OCI-LY7 (cell line): ENCODE data around the gene YTHDF2. TPM values are rescaled to one million over a fixed set of nuclear protein-coding genes. Genes with fewer than 3 reads are reported as not detected.

Experiments
- BruUV-seq: library from RNA; stranded (reverse); fragments of 400-500 nt; replicated peaks from 2 replicates; lab custom pipeline; 2021; lab: Mats Ljungman, UMichigan
- CTCF ChIA-PET: fragments of 300-600 bp; sonication (Branson Sonifier 250); formaldehyde crosslinking; loops from one replicate; lab custom pipeline; 2022; ENCODE audit warnings: antibody characterized with exemption; ENCODE audit not compliant: unreplicated experiment; lab: Charles Lee
- POLR2A ChIA-PET: fragments of 300-600 bp; sonication (Branson Sonifier 250); formaldehyde crosslinking; loops from one replicate; lab custom pipeline; 2022; ENCODE audit warnings: antibody characterized with exemption; lab: Charles Lee
- DNase-seq: peaks from one replicate; pipeline ENCODE4 v3.0.0-alpha.2; 2015; ENCODE audit warnings: low spot score
- H2AFZ ChIP-seq: fragments of 200-600 bp; sonication (generic), shearing (Covaris generic); 2 replicates; pipeline ENCODE4 v1.6.1; 2014; ENCODE audit warnings: mild to moderate bottlenecking, antibody characterized with exemption, low read length, moderate library complexity
- H3K27ac ChIP-seq: fragments of 200-600 bp; sonication (generic); 2 replicates; pipeline ENCODE4 v1.5.1; 2014; ENCODE audit warnings: mixed run types, low read depth, mild to moderate bottlenecking, moderate library complexity, low read length, inconsistent platforms; ENCODE audit not compliant: poor library complexity, severe bottlenecking
- H3K36me3 ChIP-seq: fragments of 200-600 bp; sonication (generic); 2 replicates; pipeline ENCODE4 v1.6.1; 2014; ENCODE audit warnings: mild to moderate bottlenecking, antibody characterized with exemption, low read length, moderate library complexity, mixed read lengths; ENCODE audit not compliant: insufficient read depth
- H3K4me1 ChIP-seq: fragments of 200-600 bp; sonication (generic); 2 replicates; pipeline ENCODE4 v1.5.1; 2014; ENCODE audit warnings: mild to moderate bottlenecking, low read length; ENCODE audit not compliant: insufficient read depth, poor library complexity, severe bottlenecking
- H3K4me2 ChIP-seq: fragments of 200-600 bp; sonication (generic); 2 replicates; pipeline ENCODE4 v1.6.1; 2014; ENCODE audit warnings: mild to moderate bottlenecking, low read length
- H3K4me3 ChIP-seq: fragments of 200-600 bp; sonication (generic); 2 replicates; pipeline ENCODE4 v1.5.1; 2014; ENCODE audit warnings: mild to moderate bottlenecking, low read depth, low read length; ENCODE audit not compliant: poor library complexity, severe bottlenecking
- H3K79me2 ChIP-seq: fragments of 200-600 bp; sonication (generic); 2 replicates; pipeline ENCODE4 v1.6.1; 2016; ENCODE audit warnings: low read depth, mild to moderate bottlenecking, low read length, moderate library complexity, mixed read lengths; ENCODE audit not compliant: insufficient read depth
- H3K9me2 ChIP-seq: fragments of 200-600 bp; sonication (generic); 2 replicates; pipeline ENCODE4 v1.6.1; 2016; ENCODE audit warnings: mild to moderate bottlenecking, low read length, mixed read lengths; ENCODE audit not compliant: insufficient read depth
- H3K9me3 ChIP-seq: fragments of 200-600 bp; sonication (generic); 2 replicates; pipeline ENCODE4 v1.6.1; 2014; ENCODE audit warnings: mild to moderate bottlenecking, mixed run types, low read length, mixed read lengths
- H4K20me1 ChIP-seq: fragments of 200-600 bp; sonication (generic); 2 replicates; pipeline ENCODE4 v1.6.1; 2014; ENCODE audit warnings: mild to moderate bottlenecking, antibody characterized with exemption, low read length, moderate library complexity, mixed read lengths; ENCODE audit not compliant: insufficient read depth
- EZH2phosphoT487 ChIP-seq: fragments of 200-600 bp; sonication (generic); IDR thresholded peaks from 2 replicates; pipeline ENCODE4 v1.6.1; 2018; ENCODE audit warnings: low read depth, borderline replicate concordance, mild to moderate bottlenecking, mixed run types, antibody characterized with exemption, low read length, moderate library complexity, mixed read lengths
- intact Hi-C: fragments of 100-400 bp; cut with micrococcal nuclease; formaldehyde crosslinking; loops from one replicate; pipeline ENCODE4 v1.10.0; 2022; ENCODE audit not compliant: unreplicated experiment
- total RNA-seq, 2 experiments: library from RNA; depleted of rRNA in 1 of 2; stranded (reverse); fragments of >200 nt in 1 of 2; shearing (Covaris generic) in 1 of 2; gene quantifications; 2 replicates each; pipeline ENCODE4 v1.2.3, GENCODE V29; 2014 to 2022
- TF ChIP-seq, protein P1 (sequence below): fragments of 200-600 bp; sonication (generic); conservative IDR thresholded peaks from 2 replicates; pipeline ENCODE4 v1.5.1; 2014; ENCODE audit warnings: mild to moderate bottlenecking, antibody characterized with exemption, low read length, moderate library complexity, mixed read lengths

Gene YTHDF2
- total RNA-seq, 2 experiments from 2014 or later = 57.9 to 83.6 TPM

DNA sequence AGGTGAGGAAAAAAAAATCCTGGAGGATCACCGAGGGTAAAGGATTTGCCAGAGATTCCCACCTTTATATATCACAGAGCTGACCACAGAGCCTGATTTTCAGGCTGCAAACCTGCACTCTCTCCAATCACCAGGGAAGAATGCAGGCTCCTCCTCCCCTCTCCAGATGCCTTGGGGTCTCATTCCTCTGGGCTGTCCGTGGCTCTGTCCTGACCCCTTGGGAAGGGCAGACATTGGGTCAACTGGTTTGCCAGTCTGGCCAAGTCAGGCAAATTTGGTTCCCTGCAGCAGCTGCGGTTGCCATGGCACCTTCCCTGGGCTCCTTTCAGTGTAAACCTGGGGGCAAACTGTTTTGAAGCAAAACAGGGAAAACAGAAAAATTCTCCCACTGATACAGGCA, 63.6 kb downstream of the YTHDF2 start:
- H4K20me1 ChIP-seq = no peaks in the 10 kb centered on the region
- H3K9me2 ChIP-seq = no peaks in the 10 kb centered on the region
- no peak overlapping the region for H3K4me3 ChIP-seq
- no peaks in the 10 kb centered on the region for H3K9me3 ChIP-seq
- POLR2A ChIA-PET = no interaction called here
- TF ChIP-seq, protein P1, sequence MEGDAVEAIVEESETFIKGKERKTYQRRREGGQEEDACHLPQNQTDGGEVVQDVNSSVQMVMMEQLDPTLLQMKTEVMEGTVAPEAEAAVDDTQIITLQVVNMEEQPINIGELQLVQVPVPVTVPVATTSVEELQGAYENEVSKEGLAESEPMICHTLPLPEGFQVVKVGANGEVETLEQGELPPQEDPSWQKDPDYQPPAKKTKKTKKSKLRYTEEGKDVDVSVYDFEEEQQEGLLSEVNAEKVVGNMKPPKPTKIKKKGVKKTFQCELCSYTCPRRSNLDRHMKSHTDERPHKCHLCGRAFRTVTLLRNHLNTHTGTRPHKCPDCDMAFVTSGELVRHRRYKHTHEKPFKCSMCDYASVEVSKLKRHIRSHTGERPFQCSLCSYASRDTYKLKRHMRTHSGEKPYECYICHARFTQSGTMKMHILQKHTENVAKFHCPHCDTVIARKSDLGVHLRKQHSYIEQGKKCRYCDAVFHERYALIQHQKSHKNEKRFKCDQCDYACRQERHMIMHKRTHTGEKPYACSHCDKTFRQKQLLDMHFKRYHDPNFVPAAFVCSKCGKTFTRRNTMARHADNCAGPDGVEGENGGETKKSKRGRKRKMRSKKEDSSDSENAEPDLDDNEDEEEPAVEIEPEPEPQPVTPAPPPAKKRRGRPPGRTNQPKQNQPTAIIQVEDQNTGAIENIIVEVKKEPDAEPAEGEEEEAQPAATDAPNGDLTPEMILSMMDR = no peak
- no peak for TF ChIP-seq EZH2phosphoT487
- no peaks in the 10 kb centered on the region for H3K79me2 ChIP-seq
- H3K4me1 ChIP-seq = no peaks in the 10 kb centered on the region
- H3K4me2 ChIP-seq = no peak overlapping the region
- no peak for DNase-seq
- intact Hi-C loops = no loop called here
- CTCF ChIA-PET = no interaction called here
- no peak overlapping the region for H3K27ac ChIP-seq
- H2AFZ ChIP-seq = no peak overlapping the region
- BruUV-seq = no TSS peak
- H3K36me3 ChIP-seq = no peaks in the 10 kb centered on the region

DNA sequence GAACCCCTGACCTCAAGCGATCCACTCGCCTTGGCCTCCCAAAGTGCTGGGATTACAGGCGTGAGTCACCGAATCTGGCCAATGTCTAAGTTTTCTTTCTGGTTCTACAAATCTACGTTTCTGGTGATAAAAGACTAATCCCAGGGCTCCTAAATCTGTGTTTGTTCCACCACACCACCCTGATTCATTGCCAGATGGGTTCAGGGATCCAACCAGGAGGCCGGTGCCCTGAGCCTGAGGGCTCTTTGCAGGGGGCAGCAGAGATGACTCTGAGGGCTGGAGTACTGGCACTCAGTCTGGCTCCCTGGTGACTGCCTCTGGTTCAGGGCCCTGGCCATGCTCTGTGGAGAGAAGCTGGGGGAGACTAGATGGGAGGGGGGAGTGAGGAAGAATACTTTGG, 64.7 kb downstream of the YTHDF2 start:
- H3K27ac ChIP-seq = no peak overlapping the region
- H3K9me3 ChIP-seq = no peaks in the 10 kb centered on the region
- BruUV-seq = no TSS peak
- TF ChIP-seq, protein P1 = no peak
- TF ChIP-seq EZH2phosphoT487 = no peak
- H3K36me3 ChIP-seq = no peaks in the 10 kb centered on the region
- H3K9me2 ChIP-seq = no peaks in the 10 kb centered on the region
- H2AFZ ChIP-seq = no peak overlapping the region
- no peaks in the 10 kb centered on the region for H3K79me2 ChIP-seq
- H4K20me1 ChIP-seq = no peaks in the 10 kb centered on the region
- CTCF ChIA-PET = interaction anchor here (0.5 kb wide), 1 partner anchor 83 kb away, joined by 3 read pairs; no protein-coding TSS in a partner anchor
- H3K4me2 ChIP-seq = no peak overlapping the region
- DNase-seq = no peak
- H3K4me3 ChIP-seq = no peak overlapping the region
- no peaks in the 10 kb centered on the region for H3K4me1 ChIP-seq
- intact Hi-C loops = no loop called here
- POLR2A ChIA-PET = interaction anchor here (0.7 kb wide), 1 partner anchor 285 kb away, joined by 4 read pairs; no protein-coding TSS in a partner anchor

- BruUV-seq = no TSS peak
- Histone ChIP-seq H3K4me1 (no peaks in the 10 kb centered on the region), H3K36me3 (no peaks in the 10 kb centered on the region), H3K4me3 (no peak overlapping the region), H2AFZ (no peak overlapping the region), H4K20me1 (no peaks in the 10 kb centered on the region), H3K9me3 (no peaks in the 10 kb centered on the region), H3K79me2 (no peaks in the 10 kb centered on the region), H3K9me2 (no peaks in the 10 kb centered on the region), H3K27ac (no peak overlapping the region), H3K4me2 (no peak overlapping the region)
- intact Hi-C loops = no loop called here
- no peak for DNase-seq
- POLR2A ChIA-PET = interaction anchor here (0.7 kb wide), 1 partner anchor 10 kb away, joined by 4 read pairs; no protein-coding TSS in a partner anchor
- no peak for TF ChIP-seq EZH2phosphoT487
- TF ChIP-seq, protein P1 = no peak
- CTCF ChIA-PET = no interaction called here
Observed at GRCh38 chr1:28803051-28803450, 66.3 kb downstream of the YTHDF2 start.
